Mesothelial cell of epicardium (in vitro differentiated cells): ENCODE data around the gene DAPK3. TPM values are rescaled to one million over a fixed set of nuclear protein-coding genes. Genes with fewer than 3 reads are reported as not detected.
A peak's percentile ranks its signal among the peaks of the same experiment; 100 is the strongest.

Experiments
- DNase-seq, 2 experiments: peaks; one replicate each; pipeline ENCODE4 v3.0.0; 2021; ENCODE audit warnings: low spot score in 2 of 2; ENCODE audit not compliant: unreplicated experiment in 2 of 2
- H3K27ac Mint-ChIP-seq: 2 replicates; pipeline ENCODE4 v1.8.0; 2021; ENCODE audit warnings: mixed read lengths
- H3K27me3 Mint-ChIP-seq: 2 replicates; pipeline ENCODE4 v1.8.0; 2021; ENCODE audit warnings: low read depth, mixed read lengths
- H3K36me3 Mint-ChIP-seq: 2 replicates; pipeline ENCODE4 v1.8.0; 2021; ENCODE audit warnings: mixed read lengths
- H3K4me1 Mint-ChIP-seq: 2 replicates; pipeline ENCODE4 v1.8.0; 2021; ENCODE audit warnings: mixed read lengths
- H3K4me3 Mint-ChIP-seq: 2 replicates; pipeline ENCODE4 v1.8.0; 2021; ENCODE audit warnings: mild to moderate bottlenecking, moderate library complexity, mixed read lengths
- H3K9me3 Mint-ChIP-seq: 2 replicates; pipeline ENCODE4 v1.8.0; 2021; ENCODE audit warnings: mixed read lengths
- CTCF ChIP-seq: fragments of 200-600 bp; sonication (generic); IDR thresholded peaks from one replicate; pipeline ENCODE4 v1.5.0; 2021; ENCODE audit warnings: antibody characterized with exemption; ENCODE audit not compliant: unreplicated experiment
- total RNA-seq: library from RNA; stranded (reverse); gene quantifications from 3 replicates; pipeline ENCODE4 v1.2.1, GENCODE V29; 2021

DAPK3 gene
- total RNA-seq: 127 to 135 TPM (median 131 TPM) in 3 replicates

DNA sequence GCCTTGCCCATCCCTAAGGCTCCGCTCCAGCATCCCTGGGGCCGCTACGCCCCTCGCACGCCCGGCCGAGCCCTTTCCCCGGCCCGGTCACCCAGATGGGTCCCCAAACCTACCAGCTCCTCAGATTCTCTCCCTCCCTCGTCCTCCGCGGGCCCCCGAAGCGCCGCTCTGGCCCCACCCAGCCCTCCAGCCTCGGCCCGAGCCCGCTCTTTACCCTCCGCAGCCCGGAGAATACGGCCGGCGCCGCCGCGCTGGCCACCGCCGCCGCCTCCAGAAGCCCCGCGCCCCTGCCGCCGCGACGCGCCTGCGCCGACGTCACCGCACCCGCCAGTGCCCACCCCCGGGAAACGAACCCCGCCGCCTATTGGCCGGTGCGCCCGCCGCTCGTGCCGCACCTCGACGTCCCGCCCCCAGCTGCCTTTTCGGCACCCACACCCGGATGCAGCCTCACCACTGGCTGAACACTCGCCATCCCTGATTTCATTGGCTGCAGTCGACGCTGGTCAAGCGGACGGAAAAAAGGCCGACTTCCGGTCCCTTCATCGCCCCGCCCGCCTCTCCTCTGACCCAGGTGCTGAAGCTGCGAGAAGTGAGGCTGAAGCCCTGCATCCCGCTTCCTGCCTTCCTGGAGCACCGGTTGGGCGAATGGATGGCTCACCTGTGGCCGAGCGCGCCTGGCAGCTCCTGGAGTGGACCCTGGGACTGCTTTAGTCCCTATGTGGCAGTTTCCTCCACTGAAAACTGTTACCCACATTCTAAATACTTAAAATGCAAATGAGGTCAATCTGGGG is at the start of gene DAPK3:
Gene DAPK3 (minus strand): TSS at position 292 of the 791 bp plus-strand sequence. CDS start 1,364 bp downstream, outside the sequence.
- H3K36me3 Mint-ChIP-seq: peaks cover 9% of the 10 kb centered on the region
- peaks cover 26% of the 10 kb centered on the region for H3K4me1 Mint-ChIP-seq
- TF ChIP-seq CTCF: no peak
- H3K27ac Mint-ChIP-seq: peak within 1 kb of the TSS; percentile 99
- no peaks in the 10 kb centered on the region for H3K27me3 Mint-ChIP-seq
- no peaks in the 10 kb centered on the region for H3K9me3 Mint-ChIP-seq
- peak; percentile 98 for DNase-seq
- peak within 1 kb of the TSS; percentile 93 for H3K4me3 Mint-ChIP-seq

DNA sequence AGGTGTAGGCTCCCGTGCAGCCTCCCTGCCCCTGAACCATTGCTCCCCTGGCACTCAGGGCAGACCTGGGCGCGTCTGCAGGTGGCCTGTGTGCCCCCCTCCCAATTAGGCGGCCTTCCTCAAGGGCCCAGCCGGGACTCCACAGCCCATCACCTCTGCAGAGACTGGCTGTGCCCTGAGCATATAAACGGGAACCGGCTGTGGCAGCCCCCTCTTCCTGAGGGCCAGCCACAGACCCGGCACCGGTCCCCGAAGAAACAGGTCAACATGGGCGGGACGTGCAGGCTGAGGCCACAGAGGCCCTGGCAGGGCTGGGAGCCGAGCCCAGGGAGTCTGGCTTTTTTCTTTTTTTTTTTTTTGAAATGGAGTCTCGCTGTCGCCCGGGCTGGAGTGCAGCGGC is 48.7 kb upstream of the DAPK3 start:
- TF ChIP-seq CTCF: no peak
- peaks cover 3% of the 10 kb centered on the region for H3K9me3 Mint-ChIP-seq
- H3K27me3 Mint-ChIP-seq: no peaks in the 10 kb centered on the region
- H3K4me3 Mint-ChIP-seq: no peak overlapping the region
- DNase-seq: no peak
- no peak overlapping the region for H3K27ac Mint-ChIP-seq
- peaks cover 16% of the 10 kb centered on the region for H3K36me3 Mint-ChIP-seq
- H3K4me1 Mint-ChIP-seq: peaks cover 19% of the 10 kb centered on the region

- no peaks in the 10 kb centered on the region for H3K27me3 Mint-ChIP-seq
- TF ChIP-seq CTCF: no peak
- peaks cover 3% of the 10 kb centered on the region for H3K9me3 Mint-ChIP-seq
- peaks cover 13% of the 10 kb centered on the region for H3K36me3 Mint-ChIP-seq
- H3K4me1 Mint-ChIP-seq: peaks cover 19% of the 10 kb centered on the region
- no peak for DNase-seq
- H3K4me3 Mint-ChIP-seq: no peak overlapping the region
- H3K27ac Mint-ChIP-seq: no peak overlapping the region
These were observed 48.0 kb upstream of the DAPK3 start for GRCh38 chr19:4018775-4019504.

- H3K4me3 Mint-ChIP-seq: no peak overlapping the region
- peaks cover 12% of the 10 kb centered on the region for H3K36me3 Mint-ChIP-seq
- H3K27ac Mint-ChIP-seq: peak overlapping the region; percentile 16
- H3K9me3 Mint-ChIP-seq: peaks cover 3% of the 10 kb centered on the region
- peaks cover 19% of the 10 kb centered on the region for H3K4me1 Mint-ChIP-seq
- TF ChIP-seq CTCF: no peak
- no peaks in the 10 kb centered on the region for H3K27me3 Mint-ChIP-seq
- no peak for DNase-seq
These were observed 47.3 kb upstream of the DAPK3 start for GRCh38 chr19:4018140-4018613.

DNA sequence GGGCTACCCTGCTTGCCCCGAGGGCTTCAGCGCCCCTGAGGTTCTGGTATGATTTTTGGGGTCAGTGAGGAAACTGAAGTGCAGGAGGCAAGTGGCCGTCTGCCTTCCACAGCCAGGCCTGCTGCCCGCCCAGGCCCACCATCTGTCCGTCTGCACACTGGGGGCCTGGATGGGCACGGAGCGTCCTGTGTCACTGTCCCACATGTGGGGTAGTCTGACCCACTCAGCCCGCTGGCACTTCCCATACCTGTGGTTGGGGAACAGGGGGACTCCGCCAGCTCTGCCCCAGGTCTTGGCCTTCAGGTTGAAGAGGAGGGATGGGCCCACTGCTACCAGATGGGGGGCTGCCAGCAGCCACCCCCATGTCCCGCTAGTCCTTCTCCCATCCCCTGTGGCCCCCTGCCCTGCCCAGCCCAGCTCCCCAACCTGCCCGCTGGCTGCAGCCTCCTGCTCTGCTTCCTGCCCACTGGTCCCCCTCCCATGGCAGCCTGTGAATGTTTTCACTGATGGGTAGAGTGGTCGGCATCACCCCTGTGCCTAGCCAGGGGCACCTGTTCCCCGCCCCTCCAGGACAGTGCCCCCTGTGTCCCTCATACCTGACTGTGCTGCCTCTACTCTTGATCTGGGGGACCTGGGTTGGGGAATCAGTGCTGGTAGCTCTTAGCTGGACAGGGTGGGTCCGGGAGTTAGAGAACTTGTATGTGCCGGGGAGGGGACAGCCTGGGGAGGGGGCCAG is 46.2 kb upstream of the DAPK3 start:
- H3K36me3 Mint-ChIP-seq: peaks cover 12% of the 10 kb centered on the region
- no peak for DNase-seq
- peaks cover 2% of the 10 kb centered on the region for H3K9me3 Mint-ChIP-seq
- TF ChIP-seq CTCF: no peak
- peaks cover 22% of the 10 kb centered on the region for H3K4me1 Mint-ChIP-seq
- H3K4me3 Mint-ChIP-seq: no peak overlapping the region
- H3K27ac Mint-ChIP-seq: peak overlapping the region; percentile 56
- no peaks in the 10 kb centered on the region for H3K27me3 Mint-ChIP-seq
